Measurements from ENCODE around the gene COTL1. TPM values are rescaled to one million over a fixed set of nuclear protein-coding genes. Genes with fewer than 3 reads are reported as not detected.
A peak's percentile ranks its signal among the peaks of the same experiment; 100 is the strongest.

The COTL1 gene
- total RNA-seq, 1 donor from 2014 or later = 179 TPM

GRCh38 chr16:84548971-84549844 is 68.7 kb downstream of the COTL1 start:
- Mint-ChIP-seq H3K4me3 (peak overlapping the region; percentile 59), H3K27ac (peak overlapping the region; percentile 63), H3K9me3 (no peaks in the 10 kb centered on the region), H3K4me1 (ENCODE audit: unreplicated experiment) (peaks cover 44% of the 10 kb centered on the region), H3K27me3 (no peaks in the 10 kb centered on the region), H3K36me3 (no peaks in the 10 kb centered on the region)
- DNase-seq (ENCODE audit: extremely low spot score, unreplicated experiment) = no peak
- TF ChIP-seq CTCF (conservative IDR thresholded peaks at IDR 0.05) = no peak

GRCh38 chr16:84548508-84548907 is 69.4 kb downstream of the COTL1 start:
- TF ChIP-seq CTCF (conservative IDR thresholded peaks at IDR 0.05) = no peak
- Mint-ChIP-seq H3K27ac (no peak overlapping the region), H3K9me3 (no peaks in the 10 kb centered on the region), H3K36me3 (no peaks in the 10 kb centered on the region), H3K4me1 (ENCODE audit: unreplicated experiment) (peaks cover 50% of the 10 kb centered on the region), H3K27me3 (no peaks in the 10 kb centered on the region), H3K4me3 (no peak overlapping the region)
- no peak for DNase-seq (ENCODE audit: extremely low spot score, unreplicated experiment)

GRCh38 chr16:84547546-84548061 is 70.3 kb downstream of the COTL1 start:
- TF ChIP-seq CTCF (conservative IDR thresholded peaks at IDR 0.05) = no peak
- no peak for DNase-seq (ENCODE audit: extremely low spot score, unreplicated experiment)
- Mint-ChIP-seq H3K27me3 (no peaks in the 10 kb centered on the region), H3K4me1 (ENCODE audit: unreplicated experiment) (peaks cover 54% of the 10 kb centered on the region), H3K36me3 (no peaks in the 10 kb centered on the region), H3K9me3 (no peaks in the 10 kb centered on the region), H3K27ac (peak overlapping the region; percentile 40), H3K4me3 (no peak overlapping the region)

GRCh38 chr16:84546669-84547545 is 71.0 kb downstream of the COTL1 start:
- H3K4me1 Mint-ChIP-seq (ENCODE audit: unreplicated experiment) = peaks cover 55% of the 10 kb centered on the region
- no peaks in the 10 kb centered on the region for H3K9me3 Mint-ChIP-seq
- DNase-seq (ENCODE audit: extremely low spot score, unreplicated experiment) = no peak
- H3K4me3 Mint-ChIP-seq = peak overlapping the region; percentile 23
- H3K27me3 Mint-ChIP-seq = no peaks in the 10 kb centered on the region
- no peaks in the 10 kb centered on the region for H3K36me3 Mint-ChIP-seq
- no peak for TF ChIP-seq CTCF (conservative IDR thresholded peaks at IDR 0.05)
- peak overlapping the region; percentile 40 for H3K27ac Mint-ChIP-seq

- Mint-ChIP-seq H3K36me3 (no peaks in the 10 kb centered on the region), H3K9me3 (no peaks in the 10 kb centered on the region), H3K27ac (no peak overlapping the region), H3K27me3 (no peaks in the 10 kb centered on the region), H3K4me3 (no peak overlapping the region), H3K4me1 (ENCODE audit: unreplicated experiment) (peaks cover 50% of the 10 kb centered on the region)
- no peak for DNase-seq (ENCODE audit: extremely low spot score, unreplicated experiment)
- no peak for TF ChIP-seq CTCF (conservative IDR thresholded peaks at IDR 0.05)
These were observed 72.7 kb downstream of the COTL1 start for GRCh38 chr16:84545114-84545737.

Data from type B pancreatic cell (in vitro differentiated cells).